H1 (cell line): ENCODE measurements around the gene TPSG1.

Source experiments
- CHD2 ChIP-seq: IDR thresholded peaks from 2 replicates; pipeline ENCODE4 v1.6.1; 2012; ENCODE audit warnings: low read length, improper control_type of control experiment
- EP300 ChIP-seq, 2 experiments: IDR thresholded peaks; 1 replicate in 1 of 2; 2 replicates in 1 of 2; pipeline ENCODE4 v1.6.1; 2011 to 2012; ENCODE audit warnings: low read depth in 2 of 2, low read length in 2 of 2, mild to moderate bottlenecking in 2 of 2, borderline replicate concordance in 1 of 2, inconsistent platforms in 1 of 2, moderate library complexity in 1 of 2
- KDM1A ChIP-seq: fragments of 200-600, 300-600 bp; sonication (generic); IDR thresholded peaks from 2 replicates; pipeline ENCODE4 v1.7.1; 2016; ENCODE audit warnings: mild to moderate bottlenecking, low read length, borderline replicate concordance
- POLR2A ChIP-seq, 2 experiments: IDR thresholded peaks; 1 replicate in 1 of 2; 2 replicates in 1 of 2; pipeline ENCODE4 v1.6.1; 2011; ENCODE audit warnings: low read depth in 2 of 2, low read length in 2 of 2, mild to moderate bottlenecking in 2 of 2; ENCODE audit errors: control extremely low read depth in 1 of 2
- RAD21 ChIP-seq, 2 experiments: IDR thresholded peaks in 1 of 2; conservative IDR thresholded peaks in 1 of 2; 2 replicates each; pipeline ENCODE4 v1.6.1; 2011; ENCODE audit warnings: low read depth in 2 of 2, low read length in 2 of 2, improper control_type of control experiment in 1 of 2, inconsistent platforms in 1 of 2, mild to moderate bottlenecking in 1 of 2, moderate library complexity in 1 of 2
- RXRA ChIP-seq: IDR thresholded peaks from 2 replicates; pipeline ENCODE4 v1.6.1; 2011; ENCODE audit warnings: low read depth, mild to moderate bottlenecking, low read length, moderate library complexity; ENCODE audit not compliant: insufficient read depth
- SP1 ChIP-seq: IDR thresholded peaks from 2 replicates; pipeline ENCODE4 v1.6.1; 2011; ENCODE audit warnings: low read depth, low read length
- TAF1 ChIP-seq: IDR thresholded peaks from 2 replicates; pipeline ENCODE4 v1.6.1; 2011; ENCODE audit warnings: mild to moderate bottlenecking, low read depth, low read length
- TF ChIP-seq, protein P1 (sequence below), 3 experiments: IDR thresholded peaks; 1 replicate in 2 of 3; 2 replicates in 1 of 3; pipeline versions ENCODE4 v1.5.1 to v1.6.1; 2011; ENCODE audit warnings: low read length in 3 of 3, mild to moderate bottlenecking in 3 of 3, inconsistent platforms in 2 of 3, low read depth in 1 of 3, moderate library complexity in 1 of 3; ENCODE audit not compliant: insufficient read depth in 1 of 3; ENCODE audit errors: control extremely low read depth in 1 of 3

DNA sequence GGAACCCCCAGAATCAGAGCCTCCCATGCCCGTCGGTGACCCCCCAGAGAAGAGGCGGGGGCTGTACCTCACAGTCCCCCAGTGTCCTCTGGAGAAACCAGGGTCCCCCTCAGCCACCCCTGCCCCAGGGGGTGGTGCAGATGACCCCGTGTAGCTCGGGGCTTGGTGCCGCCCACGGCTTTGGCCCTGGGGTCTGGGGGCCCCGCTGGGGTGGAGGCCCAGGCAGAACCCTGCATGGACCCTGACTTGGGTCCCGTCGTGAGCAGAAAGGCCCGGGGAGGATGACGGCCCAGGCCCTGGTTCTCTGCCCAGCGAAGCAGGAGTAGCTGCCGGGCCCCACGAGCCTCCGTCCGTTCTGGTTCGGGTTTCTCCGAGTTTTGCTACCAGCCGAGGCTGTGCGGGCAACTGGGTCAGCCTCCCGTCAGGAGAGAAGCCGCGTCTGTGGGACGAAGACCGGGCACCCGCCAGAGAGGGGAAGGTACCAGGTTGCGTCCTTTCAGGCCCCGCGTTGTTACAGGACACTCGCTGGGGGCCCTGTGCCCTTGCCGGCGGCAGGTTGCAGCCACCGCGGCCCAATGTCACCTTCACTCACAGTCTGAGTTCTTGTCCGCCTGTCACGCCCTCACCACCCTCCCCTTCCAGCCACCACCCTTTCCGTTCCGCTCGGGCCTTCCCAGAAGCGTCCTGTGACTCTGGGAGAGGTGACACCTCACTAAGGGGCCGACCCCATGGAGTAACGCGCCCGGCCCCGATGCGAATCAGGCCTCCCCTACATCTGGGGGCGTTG is 4.0 kb downstream of the TPSG1 start:
- TF ChIP-seq, protein P1, sequence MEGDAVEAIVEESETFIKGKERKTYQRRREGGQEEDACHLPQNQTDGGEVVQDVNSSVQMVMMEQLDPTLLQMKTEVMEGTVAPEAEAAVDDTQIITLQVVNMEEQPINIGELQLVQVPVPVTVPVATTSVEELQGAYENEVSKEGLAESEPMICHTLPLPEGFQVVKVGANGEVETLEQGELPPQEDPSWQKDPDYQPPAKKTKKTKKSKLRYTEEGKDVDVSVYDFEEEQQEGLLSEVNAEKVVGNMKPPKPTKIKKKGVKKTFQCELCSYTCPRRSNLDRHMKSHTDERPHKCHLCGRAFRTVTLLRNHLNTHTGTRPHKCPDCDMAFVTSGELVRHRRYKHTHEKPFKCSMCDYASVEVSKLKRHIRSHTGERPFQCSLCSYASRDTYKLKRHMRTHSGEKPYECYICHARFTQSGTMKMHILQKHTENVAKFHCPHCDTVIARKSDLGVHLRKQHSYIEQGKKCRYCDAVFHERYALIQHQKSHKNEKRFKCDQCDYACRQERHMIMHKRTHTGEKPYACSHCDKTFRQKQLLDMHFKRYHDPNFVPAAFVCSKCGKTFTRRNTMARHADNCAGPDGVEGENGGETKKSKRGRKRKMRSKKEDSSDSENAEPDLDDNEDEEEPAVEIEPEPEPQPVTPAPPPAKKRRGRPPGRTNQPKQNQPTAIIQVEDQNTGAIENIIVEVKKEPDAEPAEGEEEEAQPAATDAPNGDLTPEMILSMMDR (IDR thresholded peaks at IDR 0.05; ENCODE audit: control extremely low read depth in 1 of 3, insufficient read depth in 1 of 3, low read depth in 1 of 3, low read length in 3 of 3) = no peak
- no peak for TF ChIP-seq CHD2
- TF ChIP-seq EP300 (IDR thresholded peaks at IDR 0.05; ENCODE audit: borderline replicate concordance in 1 of 2, low read depth in 2 of 2, low read length in 2 of 2) = no peak
- no peak for TF ChIP-seq KDM1A
- no peak for TF ChIP-seq RAD21 (IDR thresholded peaks at IDR 0.05 in 1 of 2, conservative IDR thresholded peaks at IDR 0.05 in 1 of 2; ENCODE audit: low read depth in 2 of 2, low read length in 2 of 2)
- no peak for TF ChIP-seq POLR2A (IDR thresholded peaks at IDR 0.05; ENCODE audit: control extremely low read depth in 1 of 2, low read depth in 2 of 2, low read length in 2 of 2)
- no peak for TF ChIP-seq RXRA
- TF ChIP-seq TAF1 = no peak
- TF ChIP-seq SP1 = no peak
